Trophoblast cell (in vitro differentiated cells and primary cell): Measurements from ENCODE around the gene KIF26B.

ENCODE experiments used
- DNase-seq, 2 donors: peaks; one replicate each; pipeline ENCODE4 v3.0.0-alpha.2; 2016
- H2AFZ ChIP-seq: 2 replicates; pipeline ENCODE4 v1.6.1; 2013; ENCODE audit warnings: low read length, moderate library complexity, mild to moderate bottlenecking; ENCODE audit not compliant: insufficient read depth, poor library complexity
- H2AK5ac ChIP-seq: 2 replicates; pipeline ENCODE4 v1.6.1; 2013; ENCODE audit warnings: mild to moderate bottlenecking, low read length
- H2BK120ac ChIP-seq: 2 replicates; pipeline ENCODE4 v1.6.1; 2013; ENCODE audit warnings: low read length, mild to moderate bottlenecking, moderate library complexity; ENCODE audit not compliant: insufficient read depth, poor library complexity
- H2BK12ac ChIP-seq: 2 replicates; pipeline ENCODE4 v1.6.1; 2013; ENCODE audit warnings: mild to moderate bottlenecking, low read length, moderate library complexity
- H2BK5ac ChIP-seq: 2 replicates; pipeline ENCODE4 v1.6.1; 2013; ENCODE audit warnings: low read length, low read depth, moderate library complexity, mild to moderate bottlenecking; ENCODE audit not compliant: poor library complexity
- H3K14ac ChIP-seq: 2 replicates; pipeline ENCODE4 v1.6.1; 2013; ENCODE audit warnings: mild to moderate bottlenecking, low read length
- H3K18ac ChIP-seq: 2 replicates; pipeline ENCODE4 v1.6.1; 2013; ENCODE audit warnings: mild to moderate bottlenecking, low read length
- H3K23ac ChIP-seq: 2 replicates; pipeline ENCODE4 v1.6.1; 2013; ENCODE audit warnings: low read length
- H3K27ac ChIP-seq: 2 replicates; pipeline ENCODE4 v1.5.1; 2013; ENCODE audit warnings: low read depth, mild to moderate bottlenecking, inconsistent platforms, low read length, moderate library complexity
- H3K27me3 ChIP-seq: 2 replicates; pipeline ENCODE4 v1.6.1; 2013; ENCODE audit warnings: inconsistent platforms, mild to moderate bottlenecking, low read length, moderate library complexity; ENCODE audit not compliant: insufficient read depth
- H3K36me3 ChIP-seq, 2 experiments: 1 replicate in 1 of 2; 2 replicates in 1 of 2; pipeline ENCODE4 v1.6.1; 2013; ENCODE audit warnings: low read length in 2 of 2, mild to moderate bottlenecking in 2 of 2, moderate library complexity in 1 of 2; ENCODE audit not compliant: insufficient read depth in 2 of 2, control insufficient read depth in 1 of 2
- H3K4ac ChIP-seq: 2 replicates; pipeline ENCODE4 v1.6.1; 2013; ENCODE audit warnings: low read depth, mild to moderate bottlenecking, low read length, moderate library complexity
- H3K4me1 ChIP-seq, 2 experiments: 1 replicate in 1 of 2; 2 replicates in 1 of 2; pipeline ENCODE4 v1.6.1; 2013; ENCODE audit warnings: low read length in 2 of 2, mild to moderate bottlenecking in 2 of 2, moderate library complexity in 1 of 2; ENCODE audit not compliant: insufficient read depth in 2 of 2, control insufficient read depth in 1 of 2
- H3K4me2 ChIP-seq: 2 replicates; pipeline ENCODE4 v1.6.1; 2013; ENCODE audit warnings: inconsistent platforms, mild to moderate bottlenecking, low read length, moderate library complexity
- H3K4me3 ChIP-seq: 2 replicates; pipeline ENCODE4 v1.5.1; 2013; ENCODE audit warnings: mild to moderate bottlenecking, low read depth, low read length, inconsistent platforms
- H3K79me1 ChIP-seq: one replicate; pipeline ENCODE4 v1.6.1; 2013; ENCODE audit warnings: low read length
- H3K79me2 ChIP-seq: 2 replicates; pipeline ENCODE4 v1.6.1; 2013; ENCODE audit warnings: low read length, mild to moderate bottlenecking; ENCODE audit not compliant: control insufficient read depth, insufficient read depth, poor library complexity
- H3K9ac ChIP-seq: 2 replicates; pipeline ENCODE4 v1.6.1; 2013; ENCODE audit warnings: mild to moderate bottlenecking, low read length
- H3K9me3 ChIP-seq: 2 replicates; pipeline ENCODE4 v1.6.1; 2013; ENCODE audit warnings: low read depth, mild to moderate bottlenecking, control low read depth, inconsistent platforms, low read length; ENCODE audit not compliant: insufficient read depth
- H4K12ac ChIP-seq: 2 replicates; pipeline ENCODE4 v1.6.1; 2013; ENCODE audit warnings: low read depth, mild to moderate bottlenecking, low read length, moderate library complexity
- H4K8ac ChIP-seq: 2 replicates; pipeline ENCODE4 v1.6.1; 2013; ENCODE audit warnings: low read depth, mild to moderate bottlenecking, low read length, moderate library complexity
- H4K91ac ChIP-seq: one replicate; pipeline ENCODE4 v1.6.1; 2013; ENCODE audit warnings: low read depth, mild to moderate bottlenecking, low read length, moderate library complexity
- WGBS: extraction: QIAGEN DNeasy Blood & Tissue Kit; methylation state at CpG from one replicate; pipeline ENCODE4 v1.1.7; 2013; ENCODE audit warnings: missing lambda C conversion rate; ENCODE audit not compliant: insufficient read length, insufficient coverage; ENCODE audit errors: extremely low coverage; 5-methylcytosine and 5-hydroxymethylcytosine counted together

Gene KIF26B

GRCh38 chr1:245382981-245383380, 228.2 kb downstream of the KIF26B start:
- Histone ChIP-seq H4K8ac (no peak overlapping the region), H4K91ac (peak overlapping the region; percentile 47), H3K27ac (peak overlapping the region; percentile 37), H2BK5ac (peak overlapping the region; percentile 64), H2BK120ac (peak overlapping the region; percentile 23), H3K9me3 (no peaks in the 10 kb centered on the region), H3K23ac (no peak overlapping the region), H3K4me2 (no peak overlapping the region), H3K36me3 (no peaks in the 10 kb centered on the region), H3K79me1 (peaks cover 16% of the 10 kb centered on the region), H2BK12ac (peak overlapping the region; percentile 31), H4K12ac (no peak overlapping the region), H3K9ac (no peak overlapping the region), H3K14ac (no peak overlapping the region), H3K4me1 (peaks cover 12 to 17% of the 10 kb centered on the region in 2 experiments), H3K18ac (no peak overlapping the region), H3K27me3 (no peaks in the 10 kb centered on the region), H2AK5ac (no peak overlapping the region), H3K4ac (no peak overlapping the region), H2AFZ (no peak overlapping the region), H3K79me2 (no peaks in the 10 kb centered on the region), H3K4me3 (no peak overlapping the region)
- peak in 1 of 2 donors; percentile 53 for DNase-seq
- no CpG with 5 or more reads among the region's 9 CpGs for WGBS

GRCh38 chr1:245383396-245384330, 228.9 kb downstream of the KIF26B start:
- Histone ChIP-seq H3K9ac (no peak overlapping the region), H2AFZ (no peak overlapping the region), H3K79me1 (peaks cover 16% of the 10 kb centered on the region), H4K91ac (peak overlapping the region; percentile 50), H3K4me1 (peaks cover 12 to 19% of the 10 kb centered on the region in 2 experiments), H3K27me3 (no peaks in the 10 kb centered on the region), H3K23ac (no peak overlapping the region), H4K8ac (no peak overlapping the region), H3K79me2 (no peaks in the 10 kb centered on the region), H3K9me3 (no peaks in the 10 kb centered on the region), H2BK12ac (peak overlapping the region; percentile 31), H3K18ac (no peak overlapping the region), H3K4me2 (peak overlapping the region; percentile 11), H2BK120ac (peak overlapping the region; percentile 71), H3K14ac (no peak overlapping the region), H3K4me3 (no peak overlapping the region), H4K12ac (no peak overlapping the region), H3K36me3 (no peaks in the 10 kb centered on the region), H2BK5ac (peak overlapping the region; percentile 64), H2AK5ac (no peak overlapping the region), H3K4ac (no peak overlapping the region), H3K27ac (peak overlapping the region; percentile 37)
- DNase-seq = peak in 1 of 2 donors; percentile 20
- WGBS = no CpG with 5 or more reads among the region's 13 CpGs

- H2AFZ ChIP-seq = no peak overlapping the region
- H3K36me3 ChIP-seq = peaks cover 0 to 2% of the 10 kb centered on the region in 2 experiments
- H3K79me1 ChIP-seq = peaks cover 11% of the 10 kb centered on the region
- no peak overlapping the region for H3K4me3 ChIP-seq
- H3K27ac ChIP-seq = no peak overlapping the region
- H4K12ac ChIP-seq = no peak overlapping the region
- no peak overlapping the region for H4K8ac ChIP-seq
- H4K91ac ChIP-seq = no peak overlapping the region
- WGBS = no CpG with 5 or more reads among the region's 11 CpGs
- H3K4ac ChIP-seq = no peak overlapping the region
- no peak overlapping the region for H2AK5ac ChIP-seq
- H3K79me2 ChIP-seq = no peaks in the 10 kb centered on the region
- H2BK5ac ChIP-seq = no peak overlapping the region
- peaks cover 8 to 12% of the 10 kb centered on the region in 2 experiments for H3K4me1 ChIP-seq
- H3K14ac ChIP-seq = no peak overlapping the region
- no peaks in the 10 kb centered on the region for H3K9me3 ChIP-seq
- H3K4me2 ChIP-seq = no peak overlapping the region
- H3K23ac ChIP-seq = no peak overlapping the region
- no peaks in the 10 kb centered on the region for H3K27me3 ChIP-seq
- H2BK12ac ChIP-seq = peak overlapping the region; percentile 82
- DNase-seq = no peak
- H3K18ac ChIP-seq = peak overlapping the region; percentile 37
- H3K9ac ChIP-seq = no peak overlapping the region
- no peak overlapping the region for H2BK120ac ChIP-seq
Measured at GRCh38 chr1:245386297-245386971, 231.6 kb downstream of the KIF26B start.

GRCh38 chr1:245388687-245389086, 233.9 kb downstream of the KIF26B start:
- WGBS = no CpG with 5 or more reads among the region's 3 CpGs
- peaks cover 2 to 5% of the 10 kb centered on the region in 2 experiments for H3K4me1 ChIP-seq

More at GRCh38 chr1:245388687-245389086, 233.9 kb downstream of the KIF26B start:
- no peak overlapping the region for H2AK5ac ChIP-seq
- no peak overlapping the region for H3K4me3 ChIP-seq
- H2AFZ ChIP-seq = no peak overlapping the region
- H4K12ac ChIP-seq = no peak overlapping the region
- DNase-seq = no peak
- H3K9me3 ChIP-seq = no peaks in the 10 kb centered on the region
- H3K9ac ChIP-seq = no peak overlapping the region
- no peak overlapping the region for H2BK12ac ChIP-seq
- no peak overlapping the region for H3K4ac ChIP-seq
- no peak overlapping the region for H3K4me2 ChIP-seq
- no peaks in the 10 kb centered on the region for H3K79me2 ChIP-seq
- no peak overlapping the region for H2BK120ac ChIP-seq
- peaks cover 5% of the 10 kb centered on the region for H3K79me1 ChIP-seq
- no peak overlapping the region for H4K91ac ChIP-seq
- no peak overlapping the region for H2BK5ac ChIP-seq
- no peak overlapping the region for H3K14ac ChIP-seq
- no peak overlapping the region for H3K23ac ChIP-seq
- H3K36me3 ChIP-seq = peaks cover 0 to 2% of the 10 kb centered on the region in 2 experiments
- no peaks in the 10 kb centered on the region for H3K27me3 ChIP-seq
- no peak overlapping the region for H4K8ac ChIP-seq
- no peak overlapping the region for H3K18ac ChIP-seq
- no peak overlapping the region for H3K27ac ChIP-seq
